ES-I3 (cell line): Measurements from ENCODE around the gene HMOX1.

Experiments used
- H3K36me3 ChIP-seq: 2 replicates; pipeline ENCODE4 v1.6.1; 2013; ENCODE audit warnings: mild to moderate bottlenecking, low read length, control low read depth, moderate library complexity; ENCODE audit not compliant: insufficient read depth
- H3K4me1 ChIP-seq: 2 replicates; pipeline ENCODE4 v1.6.1; 2013; ENCODE audit warnings: mild to moderate bottlenecking, control low read depth, low read length; ENCODE audit not compliant: insufficient read depth
- H3K9ac ChIP-seq: 2 replicates; pipeline ENCODE4 v1.6.1; 2013; ENCODE audit warnings: low read depth, mild to moderate bottlenecking, low read length, moderate library complexity
- H3K9me3 ChIP-seq: 2 replicates; pipeline ENCODE4 v1.6.1; 2013; ENCODE audit warnings: mild to moderate bottlenecking, low read length, moderate library complexity; ENCODE audit not compliant: control insufficient read depth, insufficient read depth

The HMOX1 gene

GRCh38 chr22:35380537-35381423 is at the start of gene HMOX1:
Gene HMOX1, plus strand, starts transcription at chr22:35381096. Its CDS starts 78 bp downstream, at chr22:35381174.
- Histone ChIP-seq H3K9ac (peak within 1 kb of the TSS; percentile 83), H3K4me1 (peaks cover 46% of the 10 kb centered on the region), H3K36me3 (peaks cover 6% of the 10 kb centered on the region; the same call in 1 of the 2 replicates), H3K9me3 (no peaks in the 10 kb centered on the region)

- no peaks in the 10 kb centered on the region; the same call in 1 of the 2 replicates for H3K36me3 ChIP-seq
Measured at GRCh38 chr22:35332278-35332677, 48.6 kb upstream of the HMOX1 start.

GRCh38 chr22:35333220-35333619 is 47.7 kb upstream of the HMOX1 start:
- Histone ChIP-seq H3K9ac (no peak overlapping the region), H3K4me1 (no peaks in the 10 kb centered on the region), H3K36me3 (no peaks in the 10 kb centered on the region; the same call in 1 of the 2 replicates), H3K9me3 (no peaks in the 10 kb centered on the region)

More at GRCh38 chr22:35332278-35332677, 48.6 kb upstream of the HMOX1 start:
- H3K9ac ChIP-seq: no peak overlapping the region
- no peaks in the 10 kb centered on the region for H3K4me1 ChIP-seq
- no peaks in the 10 kb centered on the region for H3K9me3 ChIP-seq

- H3K9me3 ChIP-seq: no peaks in the 10 kb centered on the region
- H3K36me3 ChIP-seq: no peaks in the 10 kb centered on the region; the same call in 1 of the 2 replicates
- H3K9ac ChIP-seq: no peak overlapping the region
- no peaks in the 10 kb centered on the region for H3K4me1 ChIP-seq
Measured at GRCh38 chr22:35334004-35334403, 46.9 kb upstream of the HMOX1 start.

- H3K9ac ChIP-seq: no peak overlapping the region
- no peaks in the 10 kb centered on the region; the same call in 1 of the 2 replicates for H3K36me3 ChIP-seq
- no peaks in the 10 kb centered on the region for H3K4me1 ChIP-seq
- no peaks in the 10 kb centered on the region for H3K9me3 ChIP-seq
Measured at GRCh38 chr22:35335468-35335867, 45.4 kb upstream of the HMOX1 start.

- H3K9ac ChIP-seq: no peak overlapping the region
- no peaks in the 10 kb centered on the region; the same call in 1 of the 2 replicates for H3K36me3 ChIP-seq
- H3K4me1 ChIP-seq: no peaks in the 10 kb centered on the region
- H3K9me3 ChIP-seq: no peaks in the 10 kb centered on the region
Measured at GRCh38 chr22:35335936-35336781, 44.7 kb upstream of the HMOX1 start.

- Histone ChIP-seq H3K9ac (no peak overlapping the region), H3K36me3 (no peaks in the 10 kb centered on the region), H3K4me1 (no peaks in the 10 kb centered on the region), H3K9me3 (no peaks in the 10 kb centered on the region)
Measured at GRCh38 chr22:35337932-35338331, 43.0 kb upstream of the HMOX1 start.

GRCh38 chr22:35341090-35341874 is 39.6 kb upstream of the HMOX1 start:
- Histone ChIP-seq H3K9ac (no peak overlapping the region), H3K9me3 (no peaks in the 10 kb centered on the region), H3K36me3 (peaks cover 8% of the 10 kb centered on the region; the same call in 1 of the 2 replicates), H3K4me1 (no peaks in the 10 kb centered on the region)

- H3K4me1 ChIP-seq: no peaks in the 10 kb centered on the region
- no peaks in the 10 kb centered on the region for H3K9me3 ChIP-seq
- H3K36me3 ChIP-seq: peaks cover 8% of the 10 kb centered on the region; the same call in 1 of the 2 replicates
- no peak overlapping the region for H3K9ac ChIP-seq
Measured at GRCh38 chr22:35342390-35342789, 38.5 kb upstream of the HMOX1 start.

- peaks cover 8% of the 10 kb centered on the region; the same call in 1 of the 2 replicates for H3K36me3 ChIP-seq
- H3K9ac ChIP-seq: no peak overlapping the region
- H3K4me1 ChIP-seq: no peaks in the 10 kb centered on the region
- H3K9me3 ChIP-seq: no peaks in the 10 kb centered on the region
Measured at GRCh38 chr22:35343664-35344550, 37.0 kb upstream of the HMOX1 start.

GRCh38 chr22:35344956-35345690 is 35.8 kb upstream of the HMOX1 start:
- H3K4me1 ChIP-seq: no peaks in the 10 kb centered on the region
- no peak overlapping the region for H3K9ac ChIP-seq
- H3K36me3 ChIP-seq: peaks cover 8% of the 10 kb centered on the region; the same call in 1 of the 2 replicates

GRCh38 chr22:35345808-35346505 is 34.9 kb upstream of the HMOX1 start:
- no peaks in the 10 kb centered on the region for H3K9me3 ChIP-seq
- H3K9ac ChIP-seq: no peak overlapping the region
- H3K4me1 ChIP-seq: no peaks in the 10 kb centered on the region
- peaks cover 8% of the 10 kb centered on the region; the same call in 1 of the 2 replicates for H3K36me3 ChIP-seq

More at GRCh38 chr22:35344956-35345690, 35.8 kb upstream of the HMOX1 start:
- H3K9me3 ChIP-seq: no peaks in the 10 kb centered on the region
